ENCODE measurements around the gene SMS. TPM values are rescaled to one million over a fixed set of nuclear protein-coding genes. Genes with fewer than 3 reads are reported as not detected.

SMS gene
- total RNA-seq, 1 experiment from 2014 or later: 173 TPM

DNA sequence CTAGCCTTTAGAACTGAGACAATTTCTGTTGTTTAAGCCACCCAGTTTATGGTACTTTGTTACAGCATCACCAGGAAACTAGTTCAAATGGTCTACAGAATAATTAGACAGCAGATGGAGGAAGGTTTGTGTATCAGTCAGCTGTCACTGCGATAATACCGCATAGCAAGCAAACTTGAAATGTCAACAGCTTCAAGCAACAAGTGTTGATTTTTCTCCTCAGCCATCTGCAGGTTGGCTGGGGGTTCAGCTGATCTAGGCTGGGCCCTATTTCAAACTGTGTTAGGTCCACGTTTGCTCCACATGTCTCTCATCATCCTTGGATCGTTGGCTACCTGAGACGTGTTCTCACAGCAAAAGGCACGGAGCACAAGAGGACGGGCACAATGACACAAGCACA, 72.4 kb downstream of the SMS start:
- no peak overlapping the region for H3K27ac Mint-ChIP-seq
- TF ChIP-seq, protein P1, sequence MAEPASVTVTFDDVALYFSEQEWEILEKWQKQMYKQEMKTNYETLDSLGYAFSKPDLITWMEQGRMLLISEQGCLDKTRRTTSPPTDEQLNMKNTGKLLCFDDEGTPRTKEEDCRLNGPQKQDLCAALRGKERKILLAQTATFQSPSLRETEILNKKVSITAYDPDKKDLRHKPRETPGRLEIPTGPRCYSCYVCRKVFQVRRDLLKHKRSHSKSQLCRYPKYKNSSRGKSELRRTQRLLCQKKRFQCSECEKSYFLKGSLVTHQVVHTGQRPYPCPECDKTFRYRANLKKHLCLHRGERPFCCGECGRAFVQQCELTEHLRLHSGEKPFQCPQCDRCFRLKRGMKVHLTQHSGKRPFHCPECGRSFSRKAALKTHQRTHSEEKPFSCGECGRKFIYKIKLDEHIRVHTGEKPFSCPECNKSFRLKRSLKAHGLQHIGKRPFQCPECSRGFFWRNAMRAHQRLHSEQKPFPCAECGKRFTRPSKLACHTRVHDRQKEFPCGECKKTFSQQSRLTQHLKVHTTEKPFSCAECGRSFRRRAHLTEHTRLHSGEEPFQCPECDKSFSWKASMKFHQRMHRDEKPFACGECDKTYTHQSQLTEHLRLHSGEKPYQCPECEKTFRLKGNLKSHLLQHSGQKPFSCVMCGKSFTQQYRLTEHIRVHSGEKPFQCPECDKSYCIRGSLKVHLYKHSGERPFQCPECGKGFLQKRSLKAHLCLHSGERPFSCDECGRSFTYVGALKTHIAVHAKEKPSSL (CRISPR knock-in tag; conservative IDR thresholded peaks at IDR 0.05): no peak
- no peak for TF ChIP-seq FOXK1 (CRISPR knock-in tag; IDR thresholded peaks at IDR 0.05)
- no peaks in the 10 kb centered on the region; the same call in 1 of the 2 replicates for H3K27me3 Mint-ChIP-seq (ENCODE audit: low read depth)
- ChIA-PET POLR2A (no interaction called here), CTCF (interaction anchor here (1.2 kb wide), 1 partner anchor 28 kb away, joined by 5 read pairs; no protein-coding TSS in a partner anchor)
- H3K4me3 Mint-ChIP-seq: no peak overlapping the region
- no peaks in the 10 kb centered on the region for H3K4me1 Mint-ChIP-seq
- ATAC-seq: no peak
- peaks cover 8% of the 10 kb centered on the region; the same call in 1 of the 2 replicates for H3K36me3 Mint-ChIP-seq
- H3K9me3 Mint-ChIP-seq: no peaks in the 10 kb centered on the region
- DNase-seq (ENCODE audit: low spot score): no peak

DNA sequence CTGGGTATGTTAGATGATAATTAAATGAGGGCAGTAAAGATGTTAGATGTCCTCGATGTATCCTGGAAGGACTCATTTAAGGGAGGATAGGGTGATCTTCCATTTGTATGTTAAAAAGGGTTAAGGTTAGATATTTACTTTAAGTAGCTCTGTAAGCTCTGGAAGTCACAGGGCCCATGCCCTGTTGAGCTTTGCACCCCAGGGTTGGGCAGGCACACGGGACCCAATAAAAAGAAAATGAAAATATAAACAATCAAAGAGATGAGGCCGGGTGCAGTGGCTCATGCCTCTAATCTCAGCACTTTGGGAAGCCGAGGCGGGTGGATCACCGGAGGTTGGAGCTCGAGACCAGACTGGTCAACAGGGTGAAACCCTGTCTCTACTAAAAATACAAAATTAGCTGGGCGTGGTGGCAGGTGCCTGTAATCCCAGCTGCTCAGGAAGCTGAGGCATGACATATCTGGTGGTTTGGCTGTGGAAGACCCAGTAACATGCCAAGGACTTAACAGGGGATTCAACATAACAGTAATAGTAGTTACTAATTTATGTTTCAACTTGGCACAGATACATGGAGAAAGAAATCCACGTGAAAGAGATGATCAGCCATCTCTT, 74.7 kb downstream of the SMS start:
- Mint-ChIP-seq H3K27me3 (ENCODE audit: low read depth) (no peaks in the 10 kb centered on the region), H3K4me3 (no peak overlapping the region), H3K9me3 (no peaks in the 10 kb centered on the region), H3K27ac (no peak overlapping the region), H3K4me1 (no peaks in the 10 kb centered on the region), H3K36me3 (0 out of 2 replicates have a peak, but pooled peaks cover 1% of the 10 kb centered on the region)
- no peak for TF ChIP-seq ELF4 (CRISPR knock-in tag; IDR thresholded peaks at IDR 0.05; ENCODE audit: low read depth)
- no peak for TF ChIP-seq ATF1 (CRISPR knock-in tag; IDR thresholded peaks at IDR 0.05)
- CTCF ChIA-PET: no interaction called here
- DNase-seq (ENCODE audit: low spot score) (no peak), ATAC-seq (no peak)
- POLR2A ChIA-PET: no interaction called here

DNA sequence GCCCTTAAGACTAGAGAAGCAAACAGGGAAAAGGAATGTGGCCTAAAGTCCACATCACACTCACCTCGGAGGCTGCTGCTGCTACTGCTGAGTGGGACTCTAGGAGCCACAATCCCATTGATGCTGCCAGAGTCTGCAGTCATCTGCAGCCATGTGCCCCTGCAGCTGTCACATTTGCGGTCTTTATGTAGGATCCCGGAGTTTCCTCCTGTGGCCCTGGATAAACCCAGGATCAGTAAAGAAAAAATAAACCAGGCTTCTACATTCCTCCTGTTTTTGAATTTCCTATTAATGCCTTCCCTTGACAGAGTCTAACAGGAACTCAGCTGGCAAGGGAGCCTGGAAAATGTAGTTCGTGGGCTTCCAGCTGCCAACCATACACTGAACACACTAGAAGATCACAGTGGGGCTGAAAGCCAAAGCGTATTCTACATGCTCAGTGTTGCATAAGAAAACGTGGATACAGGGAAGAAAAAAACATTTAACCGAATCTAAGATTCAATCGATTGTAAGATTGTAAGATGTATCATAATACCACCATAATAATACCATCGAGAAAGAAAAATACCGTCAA, 81.3 kb downstream of the SMS start:
- TF ChIP-seq ELF4 (CRISPR knock-in tag; IDR thresholded peaks at IDR 0.05; ENCODE audit: low read depth) (no peak), TP53 (CRISPR knock-in tag; IDR thresholded peaks at IDR 0.05) (no peak), ATF1 (CRISPR knock-in tag; IDR thresholded peaks at IDR 0.05) (no peak), KAT7 (CRISPR knock-in tag; IDR thresholded peaks at IDR 0.05; ENCODE audit: borderline replicate concordance) (no peak), TCF7 (CRISPR knock-in tag; IDR thresholded peaks at IDR 0.05; ENCODE audit: low read depth) (no peak)
- TF ChIP-seq, protein P2, sequence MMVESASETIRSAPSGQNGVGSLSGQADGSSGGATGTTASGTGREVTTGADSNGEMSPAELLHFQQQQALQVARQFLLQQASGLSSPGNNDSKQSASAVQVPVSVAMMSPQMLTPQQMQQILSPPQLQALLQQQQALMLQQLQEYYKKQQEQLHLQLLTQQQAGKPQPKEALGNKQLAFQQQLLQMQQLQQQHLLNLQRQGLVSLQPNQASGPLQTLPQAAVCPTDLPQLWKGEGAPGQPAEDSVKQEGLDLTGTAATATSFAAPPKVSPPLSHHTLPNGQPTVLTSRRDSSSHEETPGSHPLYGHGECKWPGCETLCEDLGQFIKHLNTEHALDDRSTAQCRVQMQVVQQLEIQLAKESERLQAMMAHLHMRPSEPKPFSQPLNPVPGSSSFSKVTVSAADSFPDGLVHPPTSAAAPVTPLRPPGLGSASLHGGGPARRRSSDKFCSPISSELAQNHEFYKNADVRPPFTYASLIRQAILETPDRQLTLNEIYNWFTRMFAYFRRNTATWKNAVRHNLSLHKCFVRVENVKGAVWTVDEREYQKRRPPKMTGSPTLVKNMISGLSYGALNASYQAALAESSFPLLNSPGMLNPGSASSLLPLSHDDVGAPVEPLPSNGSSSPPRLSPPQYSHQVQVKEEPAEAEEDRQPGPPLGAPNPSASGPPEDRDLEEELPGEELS (CRISPR knock-in tag; IDR thresholded peaks at IDR 0.05): no peak
- TF ChIP-seq, protein P3, sequence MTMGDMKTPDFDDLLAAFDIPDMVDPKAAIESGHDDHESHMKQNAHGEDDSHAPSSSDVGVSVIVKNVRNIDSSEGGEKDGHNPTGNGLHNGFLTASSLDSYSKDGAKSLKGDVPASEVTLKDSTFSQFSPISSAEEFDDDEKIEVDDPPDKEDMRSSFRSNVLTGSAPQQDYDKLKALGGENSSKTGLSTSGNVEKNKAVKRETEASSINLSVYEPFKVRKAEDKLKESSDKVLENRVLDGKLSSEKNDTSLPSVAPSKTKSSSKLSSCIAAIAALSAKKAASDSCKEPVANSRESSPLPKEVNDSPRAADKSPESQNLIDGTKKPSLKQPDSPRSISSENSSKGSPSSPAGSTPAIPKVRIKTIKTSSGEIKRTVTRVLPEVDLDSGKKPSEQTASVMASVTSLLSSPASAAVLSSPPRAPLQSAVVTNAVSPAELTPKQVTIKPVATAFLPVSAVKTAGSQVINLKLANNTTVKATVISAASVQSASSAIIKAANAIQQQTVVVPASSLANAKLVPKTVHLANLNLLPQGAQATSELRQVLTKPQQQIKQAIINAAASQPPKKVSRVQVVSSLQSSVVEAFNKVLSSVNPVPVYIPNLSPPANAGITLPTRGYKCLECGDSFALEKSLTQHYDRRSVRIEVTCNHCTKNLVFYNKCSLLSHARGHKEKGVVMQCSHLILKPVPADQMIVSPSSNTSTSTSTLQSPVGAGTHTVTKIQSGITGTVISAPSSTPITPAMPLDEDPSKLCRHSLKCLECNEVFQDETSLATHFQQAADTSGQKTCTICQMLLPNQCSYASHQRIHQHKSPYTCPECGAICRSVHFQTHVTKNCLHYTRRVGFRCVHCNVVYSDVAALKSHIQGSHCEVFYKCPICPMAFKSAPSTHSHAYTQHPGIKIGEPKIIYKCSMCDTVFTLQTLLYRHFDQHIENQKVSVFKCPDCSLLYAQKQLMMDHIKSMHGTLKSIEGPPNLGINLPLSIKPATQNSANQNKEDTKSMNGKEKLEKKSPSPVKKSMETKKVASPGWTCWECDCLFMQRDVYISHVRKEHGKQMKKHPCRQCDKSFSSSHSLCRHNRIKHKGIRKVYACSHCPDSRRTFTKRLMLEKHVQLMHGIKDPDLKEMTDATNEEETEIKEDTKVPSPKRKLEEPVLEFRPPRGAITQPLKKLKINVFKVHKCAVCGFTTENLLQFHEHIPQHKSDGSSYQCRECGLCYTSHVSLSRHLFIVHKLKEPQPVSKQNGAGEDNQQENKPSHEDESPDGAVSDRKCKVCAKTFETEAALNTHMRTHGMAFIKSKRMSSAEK (CRISPR knock-in tag; IDR thresholded peaks at IDR 0.05; ENCODE audit: borderline replicate concordance): no peak
- TF ChIP-seq, protein P4, sequence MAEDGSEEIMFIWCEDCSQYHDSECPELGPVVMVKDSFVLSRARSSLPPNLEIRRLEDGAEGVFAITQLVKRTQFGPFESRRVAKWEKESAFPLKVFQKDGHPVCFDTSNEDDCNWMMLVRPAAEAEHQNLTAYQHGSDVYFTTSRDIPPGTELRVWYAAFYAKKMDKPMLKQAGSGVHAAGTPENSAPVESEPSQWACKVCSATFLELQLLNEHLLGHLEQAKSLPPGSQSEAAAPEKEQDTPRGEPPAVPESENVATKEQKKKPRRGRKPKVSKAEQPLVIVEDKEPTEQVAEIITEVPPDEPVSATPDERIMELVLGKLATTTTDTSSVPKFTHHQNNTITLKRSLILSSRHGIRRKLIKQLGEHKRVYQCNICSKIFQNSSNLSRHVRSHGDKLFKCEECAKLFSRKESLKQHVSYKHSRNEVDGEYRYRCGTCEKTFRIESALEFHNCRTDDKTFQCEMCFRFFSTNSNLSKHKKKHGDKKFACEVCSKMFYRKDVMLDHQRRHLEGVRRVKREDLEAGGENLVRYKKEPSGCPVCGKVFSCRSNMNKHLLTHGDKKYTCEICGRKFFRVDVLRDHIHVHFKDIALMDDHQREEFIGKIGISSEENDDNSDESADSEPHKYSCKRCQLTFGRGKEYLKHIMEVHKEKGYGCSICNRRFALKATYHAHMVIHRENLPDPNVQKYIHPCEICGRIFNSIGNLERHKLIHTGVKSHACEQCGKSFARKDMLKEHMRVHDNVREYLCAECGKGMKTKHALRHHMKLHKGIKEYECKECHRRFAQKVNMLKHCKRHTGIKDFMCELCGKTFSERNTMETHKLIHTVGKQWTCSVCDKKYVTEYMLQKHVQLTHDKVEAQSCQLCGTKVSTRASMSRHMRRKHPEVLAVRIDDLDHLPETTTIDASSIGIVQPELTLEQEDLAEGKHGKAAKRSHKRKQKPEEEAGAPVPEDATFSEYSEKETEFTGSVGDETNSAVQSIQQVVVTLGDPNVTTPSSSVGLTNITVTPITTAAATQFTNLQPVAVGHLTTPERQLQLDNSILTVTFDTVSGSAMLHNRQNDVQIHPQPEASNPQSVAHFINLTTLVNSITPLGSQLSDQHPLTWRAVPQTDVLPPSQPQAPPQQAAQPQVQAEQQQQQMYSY (CRISPR knock-in tag; IDR thresholded peaks at IDR 0.05): no peak
- TF ChIP-seq, protein P5, sequence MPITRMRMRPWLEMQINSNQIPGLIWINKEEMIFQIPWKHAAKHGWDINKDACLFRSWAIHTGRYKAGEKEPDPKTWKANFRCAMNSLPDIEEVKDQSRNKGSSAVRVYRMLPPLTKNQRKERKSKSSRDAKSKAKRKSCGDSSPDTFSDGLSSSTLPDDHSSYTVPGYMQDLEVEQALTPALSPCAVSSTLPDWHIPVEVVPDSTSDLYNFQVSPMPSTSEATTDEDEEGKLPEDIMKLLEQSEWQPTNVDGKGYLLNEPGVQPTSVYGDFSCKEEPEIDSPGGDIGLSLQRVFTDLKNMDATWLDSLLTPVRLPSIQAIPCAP (CRISPR knock-in tag; IDR thresholded peaks at IDR 0.05): no peak

More for the DNA sequence above, 81.3 kb downstream of the SMS start:
- DNase-seq (ENCODE audit: low spot score) (no peak), ATAC-seq (no peak)
- peaks cover 16% of the 10 kb centered on the region for H3K4me1 Mint-ChIP-seq
- H3K27ac Mint-ChIP-seq: no peak overlapping the region
- ChIA-PET CTCF (no interaction called here), POLR2A (no interaction called here)
- H3K9me3 Mint-ChIP-seq: no peaks in the 10 kb centered on the region; the same call in 1 of the 2 replicates
- H3K27me3 Mint-ChIP-seq (ENCODE audit: low read depth): no peaks in the 10 kb centered on the region
- H3K36me3 Mint-ChIP-seq: no peaks in the 10 kb centered on the region
- H3K4me3 Mint-ChIP-seq: no peak overlapping the region

All from WTC11 (cell line).